Measurements from ENCODE around the gene NRTN.

The NRTN gene

DNA sequence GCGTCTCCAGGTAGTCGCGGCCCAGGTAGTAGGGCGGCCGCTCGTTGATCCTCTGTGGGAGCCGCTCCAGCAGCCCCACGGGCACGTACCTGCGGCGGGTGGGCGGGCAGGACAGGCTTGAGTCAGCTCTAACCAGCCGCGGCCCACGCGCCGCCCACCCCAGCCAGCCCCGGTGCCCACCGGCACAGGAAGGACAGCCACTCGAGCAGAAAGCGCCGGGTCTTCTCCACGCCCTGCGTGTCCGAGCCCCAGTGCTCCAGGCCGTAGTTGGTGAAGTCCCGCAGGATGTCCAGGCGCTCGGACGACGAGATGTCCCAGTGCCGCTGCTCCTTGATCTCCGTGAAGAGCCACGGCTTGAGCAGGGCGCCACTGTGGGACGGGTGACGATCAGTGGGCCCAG lies 19.4 kb upstream of the NRTN start:
- TF ChIP-seq, protein P1, sequence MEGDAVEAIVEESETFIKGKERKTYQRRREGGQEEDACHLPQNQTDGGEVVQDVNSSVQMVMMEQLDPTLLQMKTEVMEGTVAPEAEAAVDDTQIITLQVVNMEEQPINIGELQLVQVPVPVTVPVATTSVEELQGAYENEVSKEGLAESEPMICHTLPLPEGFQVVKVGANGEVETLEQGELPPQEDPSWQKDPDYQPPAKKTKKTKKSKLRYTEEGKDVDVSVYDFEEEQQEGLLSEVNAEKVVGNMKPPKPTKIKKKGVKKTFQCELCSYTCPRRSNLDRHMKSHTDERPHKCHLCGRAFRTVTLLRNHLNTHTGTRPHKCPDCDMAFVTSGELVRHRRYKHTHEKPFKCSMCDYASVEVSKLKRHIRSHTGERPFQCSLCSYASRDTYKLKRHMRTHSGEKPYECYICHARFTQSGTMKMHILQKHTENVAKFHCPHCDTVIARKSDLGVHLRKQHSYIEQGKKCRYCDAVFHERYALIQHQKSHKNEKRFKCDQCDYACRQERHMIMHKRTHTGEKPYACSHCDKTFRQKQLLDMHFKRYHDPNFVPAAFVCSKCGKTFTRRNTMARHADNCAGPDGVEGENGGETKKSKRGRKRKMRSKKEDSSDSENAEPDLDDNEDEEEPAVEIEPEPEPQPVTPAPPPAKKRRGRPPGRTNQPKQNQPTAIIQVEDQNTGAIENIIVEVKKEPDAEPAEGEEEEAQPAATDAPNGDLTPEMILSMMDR (conservative IDR thresholded peaks at IDR 0.05; ENCODE audit: low read depth, low read length) = no peak
- H3K4me3 ChIP-seq (ENCODE audit: low read depth, low read length) = no peak overlapping the region
- no peak for DNase-seq (ENCODE audit: low read depth)

DNA sequence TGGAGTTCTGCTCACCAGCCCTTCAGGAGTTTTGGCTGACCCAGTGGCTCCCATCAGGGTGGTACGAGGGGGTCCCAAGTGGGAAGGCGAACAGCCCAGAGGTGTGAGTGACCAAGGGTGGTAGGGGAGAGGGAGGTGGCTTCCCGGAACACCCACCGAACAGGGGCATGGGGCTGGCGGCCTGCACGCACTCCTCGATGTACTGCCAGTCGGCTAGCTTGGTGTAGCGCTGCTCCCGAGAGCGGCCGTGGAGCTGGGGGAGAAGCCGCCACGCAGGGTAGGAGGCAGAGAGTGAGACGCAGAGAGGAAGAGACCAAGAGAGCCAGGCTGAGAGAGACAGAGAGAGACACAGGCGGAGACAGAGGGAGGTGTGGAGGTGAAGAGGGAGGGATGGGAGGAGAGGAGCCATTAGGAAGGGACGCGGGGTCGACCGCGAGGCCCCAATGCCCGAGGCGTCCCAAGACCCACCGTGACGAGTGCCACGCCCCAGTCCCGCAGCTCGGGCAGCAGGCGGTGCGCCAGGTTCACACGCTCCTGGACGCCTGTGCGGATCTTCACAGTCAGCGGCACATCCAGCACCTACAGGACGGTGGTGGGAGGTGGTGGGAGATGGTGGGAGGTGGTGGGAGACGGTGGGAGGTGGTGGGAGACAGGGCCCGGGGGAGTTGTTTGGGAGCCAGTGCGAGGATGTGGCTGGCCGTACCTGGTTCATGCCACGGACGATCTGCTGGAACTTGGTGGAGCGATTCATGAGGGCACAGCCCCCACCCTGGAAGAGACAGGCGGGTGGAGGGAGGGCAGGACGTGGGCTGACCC lies 18.1 kb upstream of the NRTN start:
- no peak overlapping the region for H3K4me3 ChIP-seq (ENCODE audit: low read depth, low read length)
- no peak for DNase-seq (ENCODE audit: low read depth)
- TF ChIP-seq, protein P1 (conservative IDR thresholded peaks at IDR 0.05; ENCODE audit: low read depth, low read length) = no peak

DNA sequence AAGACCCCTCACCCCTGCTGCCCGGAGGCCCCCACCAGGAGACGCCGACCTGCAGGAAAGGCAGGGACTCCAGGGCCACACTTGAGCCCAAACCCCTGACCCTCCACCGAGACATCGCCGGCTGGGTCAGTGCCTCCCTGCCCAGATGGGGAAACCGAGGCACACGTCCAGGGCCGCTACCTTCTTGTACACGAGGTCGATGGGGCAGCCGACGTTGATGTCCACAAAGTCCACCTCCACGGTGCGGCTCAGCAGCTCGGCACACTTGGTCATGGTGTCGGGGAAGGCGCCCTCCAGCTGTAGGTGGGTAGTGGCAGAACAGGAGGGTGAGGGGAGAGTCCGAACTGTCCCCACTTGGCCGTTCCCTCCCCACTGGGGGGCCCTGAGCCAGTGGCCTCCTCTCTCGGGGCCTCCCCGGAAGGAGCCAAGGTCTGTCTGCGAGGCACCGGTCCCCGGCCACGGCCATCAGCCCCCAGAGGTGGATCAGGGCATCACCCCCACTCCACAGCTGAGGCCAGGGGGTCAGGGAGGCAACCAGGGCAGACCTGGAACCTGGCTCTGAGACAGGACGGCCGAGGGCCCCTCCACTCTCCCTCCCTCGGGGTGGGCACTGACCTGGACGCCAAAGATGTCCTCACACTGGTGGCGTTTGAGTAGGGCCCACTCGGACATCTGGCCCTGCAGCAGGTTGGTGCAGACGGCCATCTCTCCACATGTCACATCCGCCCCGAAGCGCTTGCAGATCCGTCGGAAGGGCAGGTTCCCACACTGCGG lies 17.3 kb upstream of the NRTN start:
- TF ChIP-seq, protein P1 (conservative IDR thresholded peaks at IDR 0.05; ENCODE audit: low read depth, low read length) = no peak
- DNase-seq (ENCODE audit: low read depth) = no peak
- no peak overlapping the region for H3K4me3 ChIP-seq (ENCODE audit: low read depth, low read length)

GRCh38 chr19:5788422-5788821 lies 16.4 kb upstream of the NRTN start:
- TF ChIP-seq, protein P1 (conservative IDR thresholded peaks at IDR 0.05; ENCODE audit: low read depth, low read length) = no peak
- DNase-seq (ENCODE audit: low read depth) = no peak
- H3K4me3 ChIP-seq (ENCODE audit: low read depth, low read length) = no peak overlapping the region

- DNase-seq (ENCODE audit: low read depth) = no peak
- no peak overlapping the region for H3K4me3 ChIP-seq (ENCODE audit: low read depth, low read length)
- TF ChIP-seq, protein P1 (conservative IDR thresholded peaks at IDR 0.05; ENCODE audit: low read depth, low read length) = no peak
Observed at GRCh38 chr19:5789351-5789761, 15.5 kb upstream of the NRTN start.

GRCh38 chr19:5789886-5790558 lies 14.8 kb upstream of the NRTN start:
- peak overlapping the region; percentile 97 for H3K4me3 ChIP-seq (ENCODE audit: low read depth, low read length)
- DNase-seq (ENCODE audit: low read depth) = no peak
- TF ChIP-seq, protein P1 (conservative IDR thresholded peaks at IDR 0.05; ENCODE audit: low read depth, low read length) = no peak
